Skin of body (tissue), 2 donors: ENCODE data around the gene CYP2A6. TPM values are rescaled to one million over a fixed set of nuclear protein-coding genes. Genes with fewer than 3 reads are reported as not detected.

Experiments
- DNase-seq: peaks from one replicate; lab custom pipeline; 2025; lab: John Stamatoyannopoulos, UW
- total RNA-seq: library from RNA; depleted of rRNA; stranded (reverse); fragments of >200 nt; gene quantifications from one replicate; pipeline ENCODE4 v1.2.3, GENCODE V29; 2014

CYP2A6 gene
- total RNA-seq, 1 donor from 2014 or later = not detected

DNA sequence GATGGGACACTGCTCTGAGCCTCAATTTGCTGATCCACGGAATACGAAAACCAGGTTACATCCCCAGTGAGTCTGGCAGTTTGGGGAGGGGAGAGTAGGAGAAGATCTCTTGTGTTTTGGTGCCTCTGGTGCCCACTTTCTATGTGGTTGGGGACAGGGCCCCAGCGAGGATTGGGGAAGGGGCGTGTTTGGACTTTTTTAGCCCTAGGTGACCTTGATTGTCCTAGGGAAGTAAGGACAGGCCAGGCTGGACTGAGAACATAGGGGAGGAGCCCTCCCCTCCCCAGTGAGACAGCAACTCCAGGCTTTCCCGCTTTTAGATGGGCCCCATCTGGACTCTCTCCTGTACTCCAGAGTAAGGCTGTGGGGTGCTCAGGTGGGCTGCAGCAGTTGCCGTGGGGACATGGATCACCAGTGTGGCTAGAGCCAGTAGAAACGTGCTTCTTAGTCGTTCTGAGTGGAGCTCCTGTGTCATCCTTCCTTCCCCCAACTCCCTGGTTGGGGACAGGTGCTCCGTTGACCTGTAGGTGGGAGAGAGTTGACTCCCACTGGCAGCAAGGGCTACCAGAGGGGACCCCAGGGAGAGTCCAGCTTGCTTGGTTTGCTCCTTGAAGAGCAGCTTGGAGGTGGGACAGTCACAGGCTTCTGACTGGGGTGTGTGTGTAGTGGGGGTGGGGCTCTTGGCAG lies 46.9 kb downstream of the CYP2A6 start:
- no peak for DNase-seq

DNA sequence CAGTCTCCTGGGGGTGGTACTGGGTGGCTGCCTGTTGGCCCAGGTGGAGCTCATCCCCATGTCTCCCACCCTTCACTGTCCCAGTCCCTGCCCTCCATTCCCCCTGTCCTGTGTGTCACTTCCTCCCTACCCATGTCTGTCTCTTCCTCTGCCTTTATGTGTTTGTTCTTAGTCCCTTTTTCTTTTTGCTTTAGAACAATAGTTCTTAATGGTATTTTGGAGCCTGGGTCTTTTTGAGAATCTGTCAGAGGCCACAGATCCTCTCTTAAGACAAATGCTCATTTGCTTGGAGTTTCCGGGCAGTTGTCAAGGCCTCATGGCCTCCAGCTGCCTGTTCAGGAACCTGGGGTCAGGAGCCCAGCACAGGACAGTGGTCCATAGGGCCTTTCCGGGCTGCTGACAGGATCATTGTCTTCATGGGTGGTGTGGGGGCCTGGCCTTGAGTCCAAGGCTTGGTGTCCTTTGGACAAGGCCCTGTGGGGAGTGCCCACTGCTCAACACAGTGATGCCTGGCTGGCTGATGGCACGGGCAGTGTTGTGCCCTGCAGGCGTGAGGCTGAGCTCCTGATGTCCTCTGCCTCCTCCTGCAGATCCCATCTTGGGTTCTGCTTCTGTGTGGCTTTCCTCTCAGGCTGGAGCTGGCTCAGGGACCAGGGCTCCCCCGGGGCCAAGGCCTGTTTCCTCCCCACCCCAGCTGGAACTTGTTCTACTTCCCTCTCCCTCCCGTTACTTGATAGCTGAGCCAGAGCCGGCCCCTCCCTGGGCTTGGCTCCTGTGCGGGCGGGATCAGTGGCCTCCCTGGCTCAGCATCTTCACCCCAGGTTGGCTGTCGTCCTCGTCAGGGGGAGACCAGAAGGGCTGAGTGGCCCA lies 47.7 kb downstream of the CYP2A6 start:
- DNase-seq = no peak

GRCh38 chr19:40801426-40802299 lies 48.6 kb downstream of the CYP2A6 start:
- no peak for DNase-seq

- DNase-seq = no peak
Measured at GRCh38 chr19:40800997-40801377, 49.3 kb downstream of the CYP2A6 start.

- no peak for DNase-seq
Measured at GRCh38 chr19:40800339-40800996, 49.8 kb downstream of the CYP2A6 start.

GRCh38 chr19:40799558-40800338 lies 50.5 kb downstream of the CYP2A6 start:
- DNase-seq = no peak

DNA sequence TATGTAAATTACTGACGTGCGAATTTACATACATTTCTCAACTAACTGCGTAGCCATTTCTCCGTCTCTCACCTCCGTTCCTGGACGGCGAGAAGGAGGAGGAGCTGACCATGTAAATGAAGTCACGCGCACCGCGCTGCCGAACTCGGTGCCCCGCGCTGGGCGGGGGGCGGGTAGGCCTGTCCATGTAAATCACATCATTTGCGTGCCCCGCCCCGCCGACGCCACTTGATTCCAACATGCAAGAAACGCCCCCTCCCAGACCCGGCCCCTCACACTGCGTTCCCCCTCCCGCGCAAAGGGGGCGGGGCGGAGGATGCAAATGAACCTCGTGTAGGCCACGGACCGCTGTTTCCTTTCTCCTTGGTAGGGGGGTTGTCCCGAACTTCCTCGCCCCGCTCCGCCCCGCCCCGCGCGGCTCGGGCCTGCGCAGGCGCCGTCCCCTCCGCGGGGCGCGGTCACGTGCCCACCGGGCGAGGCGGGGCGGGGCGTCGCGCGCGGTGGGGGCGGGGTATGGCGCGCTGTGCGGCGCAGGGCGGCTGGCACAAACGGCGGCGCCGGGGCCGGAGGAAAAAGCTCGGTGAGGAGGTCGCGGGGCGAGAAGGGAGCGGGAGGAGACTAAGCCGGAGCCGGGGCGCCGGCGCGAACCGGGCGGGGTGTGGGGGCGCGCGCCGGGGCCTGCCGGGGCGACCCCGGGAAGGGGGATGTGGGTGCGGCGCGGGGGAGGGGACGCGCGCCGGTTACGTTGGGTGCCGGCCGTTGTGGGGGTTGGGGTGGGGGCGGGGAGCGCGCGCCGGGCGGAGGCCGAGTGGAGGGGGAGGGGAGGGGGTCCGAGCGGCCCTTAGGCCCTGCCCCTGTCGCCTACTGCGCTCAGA lies 51.3 kb downstream of the CYP2A6 start, which contains the start of gene EGLN2:
EGLN2 (plus strand) TSS at position 509 of the 875 bp plus-strand sequence. CDS start 1,382 bp downstream, outside the sequence.
- peak; percentile 99 for DNase-seq

DNA sequence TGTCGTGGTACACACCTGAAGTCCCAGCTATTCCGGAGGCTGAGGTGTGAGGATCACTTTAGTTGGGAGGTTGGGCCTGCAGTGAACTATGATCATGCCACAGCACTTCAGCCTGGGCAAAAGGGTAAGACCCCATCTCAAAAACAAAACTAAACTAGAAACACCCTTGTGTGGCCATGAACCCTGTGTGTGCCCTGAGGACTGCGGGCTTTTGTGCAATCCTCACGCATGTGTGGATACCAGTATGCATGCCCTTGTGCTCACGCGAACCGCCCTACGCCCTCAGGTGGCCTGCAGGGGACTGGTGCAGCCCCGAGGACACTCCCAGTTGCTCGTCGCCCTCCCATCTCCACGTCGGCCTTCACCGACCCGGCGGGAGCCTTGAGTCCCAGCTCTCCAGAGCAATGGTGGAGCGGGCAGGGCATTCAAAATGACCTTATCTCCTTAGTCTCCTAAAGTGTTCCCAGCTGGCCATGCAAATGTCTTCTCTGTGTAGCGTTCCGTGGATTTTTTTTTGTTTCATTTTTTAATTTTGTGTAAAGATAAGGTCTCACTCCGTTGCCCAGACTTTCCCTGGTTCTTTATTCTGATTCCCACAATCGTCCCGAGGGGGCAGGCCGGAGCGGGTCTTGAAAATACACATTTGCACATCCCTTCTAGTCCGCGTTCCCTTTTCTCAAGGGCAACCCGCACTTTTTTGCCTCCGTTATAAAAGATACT lies 52.1 kb downstream of the CYP2A6 start:
- no peak for DNase-seq

GRCh38 chr19:40797166-40797962 lies 52.9 kb downstream of the CYP2A6 start:
- DNase-seq = no peak

Other genes starting within 250 kb of the CYP2A6 start
- gene LTBP4, start 249.1 kb downstream of the CYP2A6 start, total RNA-seq = 72.0 TPM
- gene NUMBL, start 159.8 kb downstream of the CYP2A6 start, total RNA-seq = 17.6 TPM
- 18.6 TPM for gene COQ8B, start 133.6 kb downstream of the CYP2A6 start, total RNA-seq
- 29.8 TPM for gene ITPKC, start 133.3 kb downstream of the CYP2A6 start, total RNA-seq
- 1.3 TPM for gene ACTMAP, start 100.0 kb downstream of the CYP2A6 start, total RNA-seq
- gene SNRPA, start 99.2 kb downstream of the CYP2A6 start, total RNA-seq = 36.6 TPM
- gene MIA, start 74.9 kb downstream of the CYP2A6 start, total RNA-seq = 8.8 TPM
- gene RAB4B, start 72.2 kb downstream of the CYP2A6 start, total RNA-seq = 5.3 TPM
- gene EGLN2, start 51.3 kb downstream of the CYP2A6 start, total RNA-seq = 27.4 TPM
- not detected for gene CYP2A7, start 31.8 kb upstream of the CYP2A6 start, total RNA-seq
- 0.20 TPM for gene CYP2B6, start 140.8 kb upstream of the CYP2A6 start, total RNA-seq
- 0.10 TPM for gene CYP2A13, start 238.0 kb upstream of the CYP2A6 start, total RNA-seq